HUDEP-2 (cell line): ENCODE measurements around the gene SND1.
A peak's percentile ranks its signal among the peaks of the same experiment; 100 is the strongest.

Experiments
- DNase-seq, 76 experiments: peaks; one replicate each; lab custom pipeline; 2025; ENCODE audit not compliant: unreplicated experiment in 76 of 76; lab: John Stamatoyannopoulos, UW

Gene SND1

GRCh38 chr7:128029405-128029995 lies 377.5 kb downstream of the SND1 start:
- no peak for DNase-seq

- DNase-seq = no peak
Observed at GRCh38 chr7:128030263-128030653, 378.3 kb downstream of the SND1 start.

- DNase-seq = peak in 27 of 76 experiments; percentile 3 to 49 (median 15)
Observed at GRCh38 chr7:128030654-128031611, 378.9 kb downstream of the SND1 start, which contains the start of gene LRRC4. LRRC4 (minus strand) TSS chr7:128031437; CDS start chr7:128030640, 797 bp downstream.

- peak in 54 of 76 experiments; percentile 3 to 62 (median 30) for DNase-seq
Observed at GRCh38 chr7:128031901-128032604, 380.1 kb downstream of the SND1 start.

- no peak for DNase-seq
Observed at GRCh38 chr7:128032605-128033235, 380.7 kb downstream of the SND1 start.

GRCh38 chr7:128033246-128033645 lies 381.3 kb downstream of the SND1 start:
- no peak for DNase-seq

- DNase-seq = no peak
Observed at GRCh38 chr7:128034825-128035224, 382.8 kb downstream of the SND1 start.

- no peak for DNase-seq
Observed at GRCh38 chr7:128035712-128036111, 383.7 kb downstream of the SND1 start.

GRCh38 chr7:128036226-128036940 lies 384.4 kb downstream of the SND1 start:
- no peak for DNase-seq

- no peak for DNase-seq
Observed at GRCh38 chr7:128037081-128037480, 385.1 kb downstream of the SND1 start.

- DNase-seq = no peak
Observed at GRCh38 chr7:128037880-128038619, 386.1 kb downstream of the SND1 start.

GRCh38 chr7:128039544-128039953 lies 387.6 kb downstream of the SND1 start:
- DNase-seq = no peak

GRCh38 chr7:128040205-128040604 lies 388.2 kb downstream of the SND1 start:
- DNase-seq = no peak

GRCh38 chr7:128041203-128041602 lies 389.2 kb downstream of the SND1 start:
- DNase-seq = no peak

- no peak for DNase-seq
Observed at GRCh38 chr7:128042012-128042411, 390.0 kb downstream of the SND1 start.

GRCh38 chr7:128044064-128044463 lies 392.1 kb downstream of the SND1 start:
- peak in 7 of 76 experiments; percentile 11 to 58 (median 27) for DNase-seq

- DNase-seq = no peak
Observed at GRCh38 chr7:128045158-128045557, 393.2 kb downstream of the SND1 start.

GRCh38 chr7:128045766-128046165 lies 393.8 kb downstream of the SND1 start:
- no peak for DNase-seq

- no peak for DNase-seq
Observed at GRCh38 chr7:128052404-128052803, 400.4 kb downstream of the SND1 start.
